GM18858 (cell line): Measurements from ENCODE around the gene DHRS7C.

ENCODE experiments used
- ATAC-seq: cut with Tn5 transposase; IDR thresholded peaks from one replicate; pipeline ENCODE4 v1.9.1; 2021; ENCODE audit not compliant: unreplicated experiment

Gene DHRS7C

DNA sequence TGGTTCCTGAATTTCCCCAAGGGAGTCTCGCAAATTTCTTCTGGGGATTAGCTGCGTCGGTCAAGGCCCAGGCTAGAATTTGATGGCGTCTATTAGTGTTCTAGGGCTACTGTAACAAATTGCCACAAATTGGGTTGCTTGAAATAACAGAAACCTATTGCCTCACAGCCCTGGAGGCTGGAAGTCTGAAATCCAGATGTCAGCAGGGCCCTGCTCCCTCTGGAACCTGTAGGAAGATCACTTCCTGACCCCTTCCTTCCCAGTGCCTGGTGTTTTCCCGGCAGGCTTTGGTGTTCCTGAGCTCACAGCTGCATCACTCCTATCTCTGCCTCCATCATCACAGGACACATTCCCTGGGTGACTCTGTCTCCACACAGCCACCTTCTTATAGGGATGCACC is 24.4 kb downstream of the DHRS7C start:
- ATAC-seq, result no peak

DNA sequence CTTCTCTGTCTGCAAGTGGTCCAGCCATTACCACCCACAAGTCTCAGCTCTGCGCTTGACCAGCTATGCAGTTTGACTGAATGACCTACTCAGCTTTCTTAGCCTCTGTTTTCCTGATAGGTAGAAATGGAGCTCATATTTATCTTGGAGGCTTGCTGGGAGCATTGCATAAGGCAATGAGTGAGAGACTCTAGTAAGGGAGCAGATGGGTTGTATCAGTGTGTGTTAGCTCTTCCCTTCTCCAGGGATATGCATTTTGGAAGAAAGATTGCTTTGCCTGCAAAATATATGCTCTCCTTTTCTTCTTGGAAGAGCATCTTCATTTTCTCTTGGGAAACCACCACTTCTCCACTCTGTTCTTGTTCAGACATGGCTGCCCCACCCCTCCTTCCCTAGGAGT is 26.1 kb downstream of the DHRS7C start:
- ATAC-seq, result no peak

DNA sequence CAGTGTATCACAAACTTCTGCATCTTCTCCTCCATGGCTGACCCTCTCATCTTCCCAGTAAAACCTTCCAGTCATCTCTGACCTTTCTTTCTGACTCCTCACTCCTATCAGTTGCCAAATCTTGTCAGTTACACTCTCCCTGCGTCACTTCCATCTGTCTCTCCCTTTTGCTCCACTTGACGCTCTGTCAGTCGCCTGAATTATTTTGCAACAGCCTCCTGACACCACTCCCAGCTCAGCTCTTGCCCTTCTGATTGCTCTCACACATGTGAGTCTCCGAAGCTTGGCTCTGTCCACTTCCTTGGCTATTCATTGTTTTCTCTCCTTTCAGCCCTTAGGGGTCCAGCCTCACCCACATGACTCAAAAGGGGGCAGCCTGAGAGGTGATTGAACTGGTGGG is 27.7 kb downstream of the DHRS7C start:
- no peak for ATAC-seq

DNA sequence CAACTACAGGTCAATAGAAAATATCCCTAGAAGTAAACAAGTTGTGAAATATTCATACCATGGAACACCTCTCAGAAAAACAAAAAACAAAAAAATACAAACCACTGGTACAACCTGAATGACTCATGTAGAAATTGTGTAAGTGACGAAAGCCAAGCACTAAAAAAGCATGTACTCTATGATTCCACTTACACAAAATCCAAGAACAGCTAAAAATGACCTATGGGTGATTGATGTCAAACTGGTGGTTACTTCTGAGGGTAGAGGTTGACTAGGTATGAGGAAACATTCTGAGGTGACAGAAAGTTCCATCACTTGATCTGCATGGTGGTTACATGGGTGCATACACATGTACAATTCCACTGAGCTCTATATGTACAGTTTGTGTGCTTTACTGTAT is 31.1 kb downstream of the DHRS7C start:
- no peak for ATAC-seq

DNA sequence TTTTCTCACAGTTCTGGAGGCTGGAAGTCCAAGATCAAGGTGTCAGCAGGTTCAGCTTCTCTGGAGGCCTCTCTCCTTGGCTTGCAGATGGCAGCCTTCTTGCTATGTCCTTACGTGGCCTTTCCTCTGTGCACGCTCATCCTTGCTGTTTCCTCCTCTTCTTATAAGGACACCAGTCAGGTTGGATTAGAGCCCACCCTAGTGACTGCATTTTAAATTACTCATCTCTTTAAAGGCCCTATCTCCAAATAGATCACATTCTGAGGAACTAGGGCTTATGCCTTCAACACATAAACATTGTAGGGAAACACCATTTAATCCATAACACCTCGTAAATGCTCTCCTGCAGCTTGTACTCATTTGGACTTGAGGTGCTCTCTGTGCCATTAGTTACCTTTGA is 36.3 kb downstream of the DHRS7C start:
- ATAC-seq, result no peak

DNA sequence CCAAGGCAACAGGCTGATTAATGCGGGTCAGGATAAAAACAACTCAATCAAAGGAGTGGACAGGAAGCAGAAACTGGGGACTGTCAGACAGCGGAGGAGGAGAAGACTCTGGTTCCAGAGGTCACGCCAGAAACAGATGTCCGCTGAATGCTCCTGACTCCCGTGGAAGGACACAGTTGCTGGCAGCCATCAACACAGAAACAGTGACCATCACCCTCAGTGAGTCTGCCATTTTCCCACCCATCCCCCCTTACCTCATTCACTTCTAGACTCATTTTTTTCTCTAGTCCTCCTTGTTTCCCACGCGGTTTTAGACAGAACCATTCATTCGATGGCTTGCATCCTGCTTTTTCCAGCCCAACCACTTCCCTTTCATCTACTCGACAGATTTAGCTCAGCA is 40.9 kb downstream of the DHRS7C start:
- ATAC-seq, result no peak

DNA sequence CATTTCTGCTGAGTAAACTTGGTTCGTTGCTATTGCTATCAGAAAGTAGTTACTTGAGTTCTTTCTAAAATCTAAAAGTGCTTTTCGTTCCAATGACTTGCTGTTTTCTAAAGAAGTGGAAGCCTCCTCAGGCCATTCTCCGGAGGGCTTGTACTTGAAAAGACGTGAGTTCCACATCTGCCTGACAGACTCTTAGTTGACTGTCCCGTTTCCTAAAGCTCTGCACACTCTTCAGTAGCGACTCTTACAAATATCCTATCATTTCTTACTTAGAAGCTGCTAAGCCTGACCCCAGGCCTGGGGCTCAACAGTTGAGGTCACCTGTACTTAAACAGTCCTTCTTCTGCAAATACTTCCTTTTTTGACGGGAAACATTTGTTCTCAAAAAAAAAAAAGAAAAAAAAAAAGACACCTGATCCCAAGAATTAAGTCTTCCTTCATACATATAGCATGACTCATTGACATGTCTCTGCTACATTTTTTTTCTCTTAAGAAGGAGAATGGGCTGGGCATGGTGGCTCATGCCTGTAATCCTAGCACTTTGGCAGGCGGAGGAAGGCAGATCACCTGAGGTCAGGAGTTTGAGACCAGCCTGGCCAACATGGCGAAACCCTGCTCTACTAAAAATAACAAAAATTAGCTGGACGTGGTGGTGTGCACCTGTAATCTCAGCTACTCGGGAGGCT is 61.5 kb downstream of the DHRS7C start:
- no peak for ATAC-seq

DNA sequence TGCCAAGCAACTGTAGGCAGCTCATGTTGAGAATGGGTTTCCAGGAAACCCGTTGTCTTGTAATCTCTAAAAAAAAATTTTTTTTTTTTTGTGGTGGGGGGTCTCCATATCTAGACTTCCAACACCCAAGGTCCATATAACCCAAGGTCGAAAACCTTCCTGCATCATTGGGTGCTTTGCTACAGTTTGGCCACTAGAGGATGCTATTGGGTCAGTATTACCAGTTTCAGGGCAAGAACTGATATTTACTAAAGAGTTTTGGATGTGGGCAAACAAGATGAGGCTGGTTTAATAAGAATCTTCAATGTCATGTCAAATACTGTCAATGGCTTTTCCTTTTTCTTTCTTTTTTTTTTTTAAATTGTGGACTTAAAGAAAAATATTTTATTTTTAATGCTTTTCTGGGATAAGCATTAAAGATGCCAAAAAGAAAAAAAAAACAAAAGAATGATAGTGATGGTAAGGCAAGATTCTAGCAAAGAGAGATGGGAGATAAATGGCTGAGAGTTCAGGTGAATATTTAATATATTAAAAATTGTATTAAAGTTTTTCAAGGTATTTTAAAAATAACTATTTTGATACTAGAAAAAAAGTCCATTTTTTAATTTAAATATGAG is 62.2 kb downstream of the DHRS7C start:
- no peak for ATAC-seq

DNA sequence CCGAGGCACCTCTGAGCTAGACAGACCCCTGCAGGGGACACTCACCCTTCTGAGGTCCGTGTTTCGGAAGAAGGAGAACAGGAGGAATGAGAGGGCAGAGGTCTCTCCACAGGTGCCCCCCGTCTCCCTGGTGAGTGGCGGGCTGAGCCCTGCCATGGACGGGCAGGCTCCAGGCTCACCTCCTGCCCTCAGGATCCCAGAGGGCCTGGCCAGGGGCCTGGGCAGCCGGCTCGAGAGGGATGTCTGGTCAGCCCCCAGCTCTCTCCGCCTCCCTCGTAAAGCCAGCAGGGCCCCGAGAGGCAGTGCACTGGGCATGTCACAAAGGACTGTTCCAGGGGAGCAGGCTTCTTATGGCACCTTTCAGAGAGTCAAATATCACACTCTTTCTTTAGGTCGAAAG is 62.8 kb downstream of the DHRS7C start:
- no peak for ATAC-seq

DNA sequence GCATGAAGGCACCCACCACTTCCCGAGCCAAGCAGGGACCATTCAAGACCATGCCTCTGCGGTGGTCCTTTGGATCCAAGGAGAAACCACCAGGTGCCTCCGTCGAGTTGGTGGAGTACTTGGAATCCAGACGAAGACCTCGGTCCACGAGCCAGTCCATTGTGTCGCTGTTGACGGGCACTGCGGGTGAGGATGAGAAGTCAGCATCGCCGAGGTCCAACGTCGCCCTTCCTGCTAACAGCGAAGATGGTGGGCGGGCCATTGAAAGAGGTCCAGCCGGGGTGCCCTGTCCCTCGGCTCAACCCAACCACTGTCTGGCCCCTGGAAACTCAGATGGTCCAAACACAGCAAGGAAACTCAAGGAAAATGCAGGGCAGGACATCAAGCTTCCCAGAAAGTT is 63.4 kb downstream of the DHRS7C start:
- ATAC-seq, result no peak

DNA sequence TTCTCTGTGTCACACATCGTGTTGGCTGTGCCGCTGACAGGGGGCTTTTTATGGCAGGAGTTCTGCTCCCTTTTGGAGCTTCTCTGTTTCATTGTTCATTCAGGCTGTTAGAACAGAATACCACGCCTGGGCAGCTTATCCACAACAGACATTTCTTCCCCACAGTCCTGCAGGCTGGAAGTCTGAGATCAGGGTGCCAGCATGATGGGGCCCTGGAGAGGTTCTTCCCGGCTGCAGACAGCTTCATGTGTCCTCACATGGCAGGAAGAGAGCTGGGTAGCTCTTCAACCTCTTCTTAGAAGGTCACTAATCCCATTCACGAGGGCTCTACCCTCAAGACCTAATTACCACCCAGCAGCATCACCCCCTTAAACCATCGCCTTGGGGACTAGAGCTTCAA is 65.1 kb downstream of the DHRS7C start:
- no peak for ATAC-seq

DNA sequence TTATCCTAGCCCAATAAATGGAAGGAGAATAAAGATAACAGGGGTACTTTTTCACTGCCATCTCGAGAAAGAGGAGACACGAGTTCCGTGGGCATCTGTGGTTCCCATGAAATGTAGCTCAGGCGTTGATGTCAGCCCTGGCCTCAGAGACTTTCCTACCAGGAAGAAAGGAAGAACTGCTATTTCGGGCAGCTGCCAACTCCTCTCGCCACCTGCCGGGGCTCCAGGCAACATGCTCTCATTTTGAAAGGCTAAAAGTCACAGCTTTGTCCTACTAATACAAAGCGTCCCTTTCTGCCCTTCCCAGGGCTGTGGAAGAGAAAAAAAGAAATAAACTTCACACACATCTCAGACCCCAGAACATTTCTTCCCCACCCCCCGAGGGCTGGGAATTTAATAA is 65.8 kb downstream of the DHRS7C start:
- no peak for ATAC-seq
